Adrenal gland (tissue), 12 donors: ENCODE results near the gene ASS1. TPM values are rescaled to one million over a fixed set of nuclear protein-coding genes. Genes with fewer than 3 reads are reported as not detected.

ENCODE experiments used
- DNase-seq, 7 donors: peaks; one replicate each; pipeline ENCODE4 v3.0.0-alpha.2; 2019 to 2020
- H3K27ac ChIP-seq, 5 donors: fragments of 200-600 bp; sonication (generic) in 4 of 5; 1 replicate in 3 of 5; 2 replicates in 2 of 5; pipeline versions ENCODE4 v1.5.1 to v1.8.0; 2016 to 2020; ENCODE audit warnings: mild to moderate bottlenecking in 1 of 5
- H3K27me3 ChIP-seq: fragments of 200-600 bp; 2 replicates; pipeline ENCODE4 v1.8.0; 2021
- H3K36me3 ChIP-seq, 2 donors: fragments of 200-600 bp; replicated peaks in 1 of 2; 1 replicate in 1 of 2; 2 replicates in 1 of 2; pipeline versions ENCODE4 v1.5.1 to v1.8.0; 2018 to 2022
- H3K4me1 ChIP-seq, 2 donors: fragments of 200-600 bp; replicated peaks in 1 of 2; 1 replicate in 1 of 2; 2 replicates in 1 of 2; pipeline versions ENCODE4 v1.5.1 to v1.8.0; 2018 to 2021
- H3K4me3 ChIP-seq, 4 donors: fragments of 200-600 bp; sonication (generic) in 3 of 4; one replicate each; pipeline ENCODE4 v1.5.1; 2016 to 2018
- H3K9me3 ChIP-seq, 3 donors: fragments of 200-600 bp; sonication (generic) in 1 of 3; replicated peaks in 1 of 3; 1 replicate in 2 of 3; 2 replicates in 1 of 3; pipeline versions ENCODE4 v1.5.1 to v1.8.0; 2016 to 2021
- CTCF ChIP-seq, 6 experiments: fragments of 450-650 bp in 4 of 6; fragments of 200-600 bp in 2 of 6; sonication (generic) in 1 of 6; IDR thresholded peaks; 1 replicate in 5 of 6; 2 replicates in 1 of 6; pipeline versions ENCODE4 v1.5.1 to v1.8.0; 2016 to 2021; ENCODE audit warnings: antibody characterized with exemption in 6 of 6, mild to moderate bottlenecking in 2 of 6, moderate library complexity in 1 of 6
- POLR2A ChIP-seq, 2 donors: fragments of 450-650 bp; IDR thresholded peaks; one replicate each; pipeline ENCODE4 v1.6.1; 2017; ENCODE audit warnings: antibody characterized with exemption in 2 of 2, mild to moderate bottlenecking in 2 of 2, moderate library complexity in 1 of 2
- WGBS, 4 donors: extraction: QIAGEN DNeasy Blood & Tissue Kit in 2 of 4; methylation state at CpG; one replicate each; pipeline versions ENCODE4 v1.1.5 to v1.1.7; 2013 to 2017; 5-methylcytosine and 5-hydroxymethylcytosine counted together
- intact Hi-C, 2 donors: fragments of 100-400 bp; cut with DNase I; formaldehyde crosslinking; loops; one replicate each; pipeline versions ENCODE4 v1.14.1 to v1.15.0; 2022 to 2023
- polyA plus RNA-seq, 3 donors: library from polyadenylated mRNA; stranded (reverse); fragments of 200-250 nt in 2 of 3; fragments of 350-450 nt in 1 of 3; fragmentation: Illumina TruSeq in 1 of 3; extraction: RNeasy Lipid Tissue Mini Kit (QIAGEN cat#74804) in 1 of 3; gene quantifications; one replicate each; pipeline ENCODE4 v1.2.3, GENCODE V29; 2013 to 2014
- total RNA-seq, 9 donors: library from RNA; depleted of rRNA in 4 of 9; stranded (reverse); fragments of >200 nt in 4 of 9; fragments of 120-200 nt in 1 of 9; fragmentation: NEBNext Ultra II Directional in 1 of 9; extraction: Animal tissue kit (Norgen Biotek cat#: 25700) in 1 of 9; gene quantifications; one replicate each; pipeline versions ENCODE4 v1.1.0 to v1.2.4, GENCODE V29; 2013 to 2023
- donor health status: healthy with polysubstance abuse.
- donor health status: Bipolar disorder and iron deficiency.
- donor health status: DM: yes; HTN: yes; CAD: no.
- donor health status: DM: no; HTN: no; CAD: no.
- donor health status: DM: no; HTN: no; CAD: no.
- donor health status: DM: yes; HTN: yes; CAD: no.

The ASS1 gene
- total and polyA plus RNA-seq, 12 donors: 11.3 to 438 (median 232) TPM

- 87 to 95% (median 88%) methylated on average over 6 of the region's 6 CpGs for WGBS, 4 donors
- H3K9me3 ChIP-seq: no peaks in the 10 kb centered on the region
- peaks cover 3 to 13% of the 10 kb centered on the region in 2 donors for H3K4me1 ChIP-seq
- H3K4me3 ChIP-seq: no peak overlapping the region
- TF ChIP-seq CTCF (IDR thresholded peaks at IDR 0.05): no peak
- TF ChIP-seq POLR2A (IDR thresholded peaks at IDR 0.05): no peak
- DNase-seq: no peak
- no peak overlapping the region for H3K27ac ChIP-seq
- intact Hi-C loops: no loop called here
- no peaks in the 10 kb centered on the region for H3K27me3 ChIP-seq
- H3K36me3 ChIP-seq: no peaks in the 10 kb centered on the region
Observed at GRCh38 chr9:130429831-130430230, 14.9 kb upstream of the ASS1 start.

GRCh38 chr9:130430232-130430631 lies 14.5 kb upstream of the ASS1 start:
- no peak for TF ChIP-seq POLR2A (IDR thresholded peaks at IDR 0.05)
- TF ChIP-seq CTCF (IDR thresholded peaks at IDR 0.05): no peak
- H3K9me3 ChIP-seq: no peaks in the 10 kb centered on the region
- 92 to 98% (median 93%) methylated on average over 14 to 18 of the region's 18 CpGs for WGBS, 4 donors
- no peak overlapping the region for H3K4me3 ChIP-seq
- no peak for DNase-seq
- H3K27ac ChIP-seq: no peak overlapping the region
- H3K36me3 ChIP-seq: no peaks in the 10 kb centered on the region
- no peaks in the 10 kb centered on the region for H3K27me3 ChIP-seq
- H3K4me1 ChIP-seq: peaks cover 3 to 13% of the 10 kb centered on the region in 2 donors
- intact Hi-C loops: no loop called here

GRCh38 chr9:130430734-130431535 lies 13.8 kb upstream of the ASS1 start:
- Histone ChIP-seq H3K4me1 (peaks cover 3 to 13% of the 10 kb centered on the region in 2 donors), H3K27ac (no peak overlapping the region), H3K27me3 (no peaks in the 10 kb centered on the region), H3K9me3 (no peaks in the 10 kb centered on the region), H3K36me3 (no peaks in the 10 kb centered on the region), H3K4me3 (no peak overlapping the region)
- WGBS, 4 donors: 91 to 94% (median 92%) methylated on average over 7 to 22 of the region's 22 CpGs
- DNase-seq: no peak
- TF ChIP-seq CTCF (IDR thresholded peaks at IDR 0.05) (no peak), POLR2A (IDR thresholded peaks at IDR 0.05) (no peak)
- intact Hi-C loops: no loop called here

GRCh38 chr9:130431536-130432303 lies 13.0 kb upstream of the ASS1 start:
- Histone ChIP-seq H3K27ac (no peak overlapping the region), H3K36me3 (no peaks in the 10 kb centered on the region), H3K4me3 (no peak overlapping the region), H3K4me1 (peaks cover 3 to 13% of the 10 kb centered on the region in 2 donors), H3K9me3 (no peaks in the 10 kb centered on the region), H3K27me3 (no peaks in the 10 kb centered on the region)
- intact Hi-C loops: no loop called here
- TF ChIP-seq POLR2A (IDR thresholded peaks at IDR 0.05) (no peak), CTCF (IDR thresholded peaks at IDR 0.05) (no peak)
- 74 to 88% (median 85%) methylated on average over 5 to 17 of the region's 17 CpGs for WGBS, 4 donors
- no peak for DNase-seq
